Skeletal muscle cell (primary cell): ENCODE measurements around the gene SIT1.
"Not testable (repeated sequence)": the region's sequence is repeated elsewhere in the genome, so short reads cannot be mapped to it uniquely, and the experiment has no call there.

Experiments
- DNase-seq: peaks from one replicate; pipeline ENCODE4 v3.0.0-alpha.2; 2010; ENCODE audit warnings: low read depth
- H3K4me3 ChIP-seq: 2 replicates; pipeline ENCODE4 v1.5.1; 2011; ENCODE audit warnings: low read depth, mild to moderate bottlenecking, control low read depth, low read length, moderate library complexity

SIT1 gene

GRCh38 chr9:35662437-35662836 lies 11.7 kb upstream of the SIT1 start:
- H3K4me3 ChIP-seq: no peak overlapping the region
- DNase-seq: no peak

- no peak overlapping the region for H3K4me3 ChIP-seq
- no peak for DNase-seq
Observed at GRCh38 chr9:35661756-35662350, 11.1 kb upstream of the SIT1 start.

DNA sequence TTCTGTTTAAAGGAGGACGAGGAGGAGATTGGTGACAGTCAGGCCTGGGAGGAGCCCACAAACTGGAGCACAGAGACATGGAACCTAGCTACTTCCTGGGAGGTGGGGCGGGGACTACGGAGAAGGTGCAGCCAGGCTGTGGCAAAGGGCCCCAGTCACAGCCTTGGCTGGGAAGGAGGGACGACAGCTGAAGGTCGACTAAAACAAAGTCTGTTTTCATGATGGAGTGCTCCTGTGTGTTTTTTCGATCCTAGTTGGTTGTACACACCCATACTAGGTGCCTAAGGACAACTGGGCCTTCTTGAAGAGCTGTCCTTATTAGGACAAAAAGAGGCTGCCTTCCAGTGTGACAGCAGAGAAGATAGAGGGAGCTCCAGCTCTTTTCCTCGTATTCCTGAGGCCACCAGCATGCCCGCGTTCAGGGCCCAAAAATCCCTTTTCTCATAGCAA lies 10.3 kb upstream of the SIT1 start:
- no peak for DNase-seq
- no peak overlapping the region for H3K4me3 ChIP-seq

GRCh38 chr9:35659340-35659739 lies 8.6 kb upstream of the SIT1 start:
- peak overlapping the region; percentile 79 for H3K4me3 ChIP-seq
- peak; percentile 53 for DNase-seq

- no peak for DNase-seq
- peak overlapping the region; percentile 79 for H3K4me3 ChIP-seq
Observed at GRCh38 chr9:35658968-35659220, 8.2 kb upstream of the SIT1 start.

DNA sequence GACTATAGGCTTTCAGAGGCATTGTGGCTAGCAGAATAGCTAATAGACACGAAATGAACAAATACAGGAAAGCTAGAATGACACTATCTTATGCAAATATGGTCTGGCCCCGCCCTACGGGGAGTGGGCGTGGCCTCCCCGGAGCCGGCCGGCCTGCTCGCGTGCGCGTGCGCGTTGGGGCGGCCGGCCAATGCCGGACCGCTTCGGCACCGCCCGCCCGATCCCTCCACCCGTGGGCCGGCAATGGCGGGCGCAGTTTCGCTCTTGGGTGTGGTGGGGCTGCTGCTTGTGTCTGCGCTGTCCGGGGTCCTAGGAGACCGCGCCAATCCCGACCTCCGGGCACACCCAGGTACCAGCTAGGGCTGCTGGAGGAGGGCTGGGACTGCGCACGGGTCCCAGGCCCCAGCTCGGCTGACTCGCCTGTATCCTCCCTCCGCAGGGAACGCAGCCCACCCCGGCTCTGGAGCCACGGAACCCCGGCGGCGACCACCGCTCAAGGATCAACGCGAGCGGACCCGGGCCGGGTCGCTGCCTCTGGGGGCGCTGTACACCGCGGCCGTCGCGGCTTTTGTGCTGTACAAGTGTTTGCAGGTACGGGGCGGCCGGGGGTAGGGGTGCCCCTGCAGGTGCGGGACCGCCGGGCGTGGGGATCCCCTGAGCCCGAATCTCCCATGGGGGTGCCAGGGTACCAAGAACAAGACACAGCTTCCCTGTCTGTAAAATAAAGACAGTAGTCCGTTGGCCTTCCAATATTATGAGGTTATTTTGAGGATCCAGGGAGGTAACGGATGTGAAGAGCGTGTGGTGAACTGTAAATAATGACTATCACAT lies 7.6 kb upstream of the SIT1 start, which contains the start of gene CCDC107:
CCDC107 (plus strand) TSS at position 156 of the 831 bp plus-strand sequence; CDS start at position 244, 88 bp downstream.
- peak within 1 kb of the TSS; percentile 79 for H3K4me3 ChIP-seq
- no peak for DNase-seq

DNA sequence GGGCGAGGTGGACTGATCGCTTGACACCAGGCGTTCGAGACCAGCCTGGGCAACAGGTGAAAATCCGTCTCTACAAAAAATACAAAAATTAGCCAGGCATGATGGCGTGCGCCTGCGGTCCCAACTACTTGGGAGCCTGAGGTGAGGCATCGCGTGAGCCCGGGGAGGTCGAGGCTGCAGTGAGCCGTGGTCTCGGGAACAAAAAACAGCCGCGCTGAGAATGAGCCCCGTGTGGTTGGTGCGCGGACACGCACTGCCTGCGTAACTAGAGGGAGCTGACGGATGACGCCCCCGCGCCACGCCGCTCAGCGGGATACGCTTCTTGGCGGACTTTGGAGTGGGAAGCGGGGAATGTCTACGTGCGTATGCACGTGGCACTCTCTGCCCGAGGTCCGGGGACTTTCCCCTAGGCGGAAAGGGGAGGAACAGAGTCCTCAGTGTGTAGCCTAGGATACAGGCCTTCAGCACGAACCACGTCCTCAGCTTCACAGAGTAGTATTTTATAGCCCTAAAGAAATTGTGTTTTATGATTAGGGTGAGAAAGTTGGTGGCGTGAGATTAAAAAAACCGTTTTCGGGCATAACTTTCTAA lies 6.9 kb upstream of the SIT1 start, which contains the start of gene RMRP:
RMRP (minus strand) TSS at position 474 of the 591 bp plus-strand sequence.
- DNase-seq: peak; percentile 99
- H3K4me3 ChIP-seq: peak within 1 kb of the TSS; percentile 79

- peak overlapping the region; percentile 44 for H3K4me3 ChIP-seq
- no peak for DNase-seq
Observed at GRCh38 chr9:35656831-35657545, 6.3 kb upstream of the SIT1 start.

DNA sequence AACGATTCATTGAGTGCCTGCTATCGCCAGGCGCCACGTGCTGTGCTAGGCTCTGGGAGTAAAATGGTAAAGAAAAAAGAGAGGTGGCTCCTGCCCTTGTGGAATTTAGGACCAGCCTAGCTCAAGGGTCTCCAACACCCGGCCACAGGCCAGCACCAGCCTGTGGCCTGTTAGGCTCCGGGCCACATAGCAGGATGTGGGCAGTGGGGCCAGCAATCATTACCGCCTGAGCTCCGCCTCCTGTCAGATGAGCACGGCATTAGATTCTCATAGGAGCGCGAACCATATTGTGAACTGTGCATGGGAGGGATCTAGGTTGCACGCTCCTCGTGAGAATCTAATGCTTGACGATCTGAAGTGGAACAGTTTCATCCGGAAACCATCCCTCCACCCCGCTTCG lies 5.6 kb upstream of the SIT1 start:
- DNase-seq: no peak
- no peak overlapping the region for H3K4me3 ChIP-seq

GRCh38 chr9:35653611-35654010 lies 2.9 kb upstream of the SIT1 start:
- no peak for DNase-seq

DNA sequence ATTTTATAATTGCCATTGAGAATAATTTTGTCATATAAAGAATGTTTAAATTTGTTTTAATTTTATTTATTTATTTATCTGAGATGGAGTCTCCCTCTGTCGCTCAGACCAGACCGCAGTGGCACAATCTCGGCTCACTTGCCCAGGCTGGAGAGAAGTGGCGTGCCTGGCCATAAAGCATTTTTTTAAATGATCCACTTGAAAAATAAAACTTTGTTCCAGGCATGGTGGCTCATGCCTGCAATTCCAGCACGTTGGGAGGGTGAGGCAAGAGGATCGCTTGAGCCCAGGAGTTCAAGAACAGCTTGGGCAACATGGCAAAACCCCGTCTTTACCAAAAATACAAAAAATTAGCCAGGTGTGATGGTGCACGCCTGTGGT lies 2.1 kb upstream of the SIT1 start:
- H3K4me3 ChIP-seq: no peak overlapping the region
- no peak for DNase-seq

More at GRCh38 chr9:35653611-35654010, 2.9 kb upstream of the SIT1 start:
- H3K4me3 ChIP-seq: no peak overlapping the region

DNA sequence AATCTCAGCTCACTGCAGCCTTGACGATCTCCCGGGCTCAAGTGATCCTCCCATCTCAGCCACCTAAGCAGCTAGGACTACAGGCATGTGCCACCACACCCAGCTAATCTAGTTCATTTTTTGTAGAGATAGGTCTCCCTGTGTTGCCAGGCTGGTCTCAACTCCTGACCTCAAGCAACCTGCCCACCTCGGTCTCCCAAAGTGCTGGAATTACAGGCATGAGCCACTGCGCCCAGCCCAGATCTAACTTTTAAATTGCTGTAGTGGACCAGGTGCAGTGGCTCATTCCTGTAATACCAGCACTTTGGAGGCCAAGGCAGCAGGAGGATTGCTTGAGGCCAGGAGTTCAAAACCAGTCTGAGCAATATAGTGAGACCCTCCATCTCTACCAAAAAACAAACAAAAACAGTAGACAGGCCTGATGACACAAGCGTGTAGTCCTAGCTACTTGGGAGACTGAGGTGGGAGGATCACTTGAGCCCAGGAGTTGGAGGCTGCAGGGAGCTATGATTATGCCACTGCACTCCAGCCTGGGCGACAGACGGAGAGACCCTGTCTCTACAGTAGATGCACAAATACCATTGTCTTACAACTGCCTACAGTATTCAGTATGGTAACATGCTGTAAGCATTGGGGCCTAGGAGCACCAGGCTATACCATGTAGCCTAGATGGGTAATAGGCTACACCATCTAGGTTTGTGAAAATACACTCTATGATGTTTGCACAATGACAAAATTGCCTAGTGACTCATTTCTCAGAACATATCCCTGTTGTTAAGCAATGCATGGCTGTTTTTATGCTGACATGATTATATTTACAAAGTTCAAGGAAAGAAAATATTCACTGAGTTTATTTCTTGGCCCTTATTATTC lies 1.5 kb upstream of the SIT1 start:
- peak; percentile 64 for DNase-seq
- no peak overlapping the region for H3K4me3 ChIP-seq

GRCh38 chr9:35649431-35650340 lies 1.0 kb downstream of the SIT1 start:
- H3K4me3 ChIP-seq: no peak overlapping the region
- no peak for DNase-seq

- DNase-seq: no peak
- peak overlapping the region; percentile 55 for H3K4me3 ChIP-seq
Observed at GRCh38 chr9:35646533-35647265, 4.0 kb downstream of the SIT1 start.

GRCh38 chr9:35646153-35646532 lies 4.6 kb downstream of the SIT1 start:
- H3K4me3 ChIP-seq: peak overlapping the region; percentile 55

DNA sequence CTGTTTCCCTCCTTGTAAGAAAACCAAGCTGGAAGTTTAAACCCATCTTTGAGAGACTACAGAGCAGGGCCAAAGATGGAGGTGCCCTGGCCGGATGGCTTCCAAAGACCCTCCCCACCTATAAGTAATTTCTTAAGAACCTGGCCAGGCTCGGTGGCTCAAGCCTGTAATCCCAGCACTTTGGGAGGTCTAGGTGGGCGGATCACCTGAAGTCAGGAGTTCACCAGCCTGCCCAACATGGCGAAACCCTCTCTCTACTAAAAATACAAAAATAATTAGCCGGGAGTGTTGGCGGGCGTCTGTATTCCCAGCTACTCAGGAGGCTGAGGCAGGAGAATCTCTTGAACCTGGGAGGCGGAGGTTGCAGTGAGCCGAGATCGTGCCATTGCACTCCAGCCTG lies 5.0 kb downstream of the SIT1 start:
- H3K4me3 ChIP-seq: peak overlapping the region; percentile 55
- DNase-seq: not testable (repeated sequence)

More at GRCh38 chr9:35646153-35646532, 4.6 kb downstream of the SIT1 start:
- no peak for DNase-seq

DNA sequence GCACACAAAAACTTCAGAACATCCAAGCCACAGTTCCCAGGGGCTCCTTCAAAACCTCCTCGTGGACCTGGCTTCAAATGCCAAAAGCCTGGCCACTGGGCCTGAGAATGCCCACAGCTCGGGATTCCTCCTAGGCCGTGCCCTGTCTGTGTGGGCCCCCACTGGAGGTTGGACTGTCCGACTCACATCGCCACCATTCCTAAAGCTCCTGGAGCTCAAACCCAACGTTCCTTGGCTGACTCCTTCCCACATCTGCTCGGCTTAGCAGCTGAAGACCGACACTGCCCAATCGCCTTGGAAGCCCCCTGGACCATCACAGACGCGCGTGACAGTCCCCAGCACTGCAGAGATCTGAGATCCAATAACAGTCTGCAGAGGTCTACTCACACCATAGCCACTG lies 7.7 kb downstream of the SIT1 start:
- no peak for DNase-seq
- H3K4me3 ChIP-seq: no peak overlapping the region
